MG63 (cell line): ENCODE results near the gene SLCO2A1. TPM values are rescaled to one million over a fixed set of nuclear protein-coding genes. Genes with fewer than 3 reads are reported as not detected.

Experiments used
- DNase-seq: peaks from one replicate; pipeline ENCODE4 v3.0.0-alpha.2; 2020
- H3K27me3 ChIP-seq: fragments of 250-450 bp; sonication (Bioruptor Pico); 2 replicates; pipeline ENCODE4 v1.5.1; 2020; ENCODE audit warnings: mild to moderate bottlenecking, moderate library complexity
- H3K36me3 ChIP-seq: fragments of 250-450 bp; sonication (Bioruptor Pico); 2 replicates; pipeline ENCODE4 v1.5.1; 2020; ENCODE audit warnings: mild to moderate bottlenecking, moderate library complexity
- H3K4me3 ChIP-seq: fragments of 250-450 bp; sonication (Bioruptor Pico); 2 replicates; pipeline ENCODE4 v1.5.1; 2020; ENCODE audit warnings: mild to moderate bottlenecking, moderate library complexity
- H3K9me3 ChIP-seq: fragments of 250-450 bp; sonication (Bioruptor Pico); 2 replicates; pipeline ENCODE4 v1.5.1; 2020; ENCODE audit warnings: mild to moderate bottlenecking, moderate library complexity
- total RNA-seq: library from RNA; depleted of rRNA; stranded (reverse); fragments of >200 nt; shearing (Covaris generic); gene quantifications from 2 replicates; pipeline ENCODE4 v1.2.3, GENCODE V29; 2014; ENCODE audit warnings: low replicate concordance

Gene SLCO2A1
- total RNA-seq, 1 experiment from 2014 or later = 0.72 TPM

GRCh38 chr3:134028486-134029255 is 1.1 kb downstream of the SLCO2A1 start:
- H3K27me3 ChIP-seq = peaks cover 4% of the 10 kb centered on the region; the same call in 1 of the 2 replicates
- no peak for DNase-seq
- H3K36me3 ChIP-seq = no peaks in the 10 kb centered on the region
- no peaks in the 10 kb centered on the region for H3K9me3 ChIP-seq
- no peak overlapping the region for H3K4me3 ChIP-seq

- no peak for DNase-seq
- Histone ChIP-seq H3K27me3 (peaks cover 4% of the 10 kb centered on the region; the same call in 1 of the 2 replicates), H3K9me3 (no peaks in the 10 kb centered on the region), H3K36me3 (no peaks in the 10 kb centered on the region), H3K4me3 (no peak overlapping the region)
These were observed 2.1 kb downstream of the SLCO2A1 start for GRCh38 chr3:134027631-134028030.

- Histone ChIP-seq H3K4me3 (no peak overlapping the region), H3K9me3 (no peaks in the 10 kb centered on the region), H3K27me3 (no peaks in the 10 kb centered on the region), H3K36me3 (no peaks in the 10 kb centered on the region)
- DNase-seq = no peak
These were observed 9.5 kb downstream of the SLCO2A1 start for GRCh38 chr3:134020135-134020680.

- no peaks in the 10 kb centered on the region for H3K36me3 ChIP-seq
- H3K27me3 ChIP-seq = no peaks in the 10 kb centered on the region
- no peaks in the 10 kb centered on the region for H3K9me3 ChIP-seq
- no peak overlapping the region for H3K4me3 ChIP-seq
- DNase-seq = no peak
These were observed 10.9 kb downstream of the SLCO2A1 start for GRCh38 chr3:134018850-134019249.

- H3K9me3 ChIP-seq = no peaks in the 10 kb centered on the region
- no peaks in the 10 kb centered on the region for H3K27me3 ChIP-seq
- no peaks in the 10 kb centered on the region for H3K36me3 ChIP-seq
- no peak overlapping the region for H3K4me3 ChIP-seq
- no peak for DNase-seq
These were observed 11.3 kb downstream of the SLCO2A1 start for GRCh38 chr3:134018406-134018805.

- Histone ChIP-seq H3K4me3 (no peak overlapping the region), H3K9me3 (no peaks in the 10 kb centered on the region), H3K36me3 (no peaks in the 10 kb centered on the region), H3K27me3 (no peaks in the 10 kb centered on the region)
- no peak for DNase-seq
These were observed 12.2 kb downstream of the SLCO2A1 start for GRCh38 chr3:134017490-134017889.

GRCh38 chr3:134014270-134014669 is 15.5 kb downstream of the SLCO2A1 start:
- Histone ChIP-seq H3K4me3 (no peak overlapping the region), H3K9me3 (no peaks in the 10 kb centered on the region), H3K36me3 (no peaks in the 10 kb centered on the region), H3K27me3 (no peaks in the 10 kb centered on the region)
- no peak for DNase-seq

GRCh38 chr3:134013280-134013679 is 16.4 kb downstream of the SLCO2A1 start:
- Histone ChIP-seq H3K9me3 (no peaks in the 10 kb centered on the region), H3K27me3 (no peaks in the 10 kb centered on the region), H3K36me3 (no peaks in the 10 kb centered on the region), H3K4me3 (no peak overlapping the region)
- DNase-seq = no peak

GRCh38 chr3:134009345-134010000 is 20.3 kb downstream of the SLCO2A1 start:
- H3K4me3 ChIP-seq = no peak overlapping the region
- peaks cover 7% of the 10 kb centered on the region; the same call in 1 of the 2 replicates for H3K9me3 ChIP-seq
- H3K27me3 ChIP-seq = no peaks in the 10 kb centered on the region
- H3K36me3 ChIP-seq = no peaks in the 10 kb centered on the region
- no peak for DNase-seq

- Histone ChIP-seq H3K4me3 (no peak overlapping the region), H3K9me3 (peaks cover 7% of the 10 kb centered on the region; the same call in 1 of the 2 replicates), H3K36me3 (no peaks in the 10 kb centered on the region), H3K27me3 (no peaks in the 10 kb centered on the region)
- peak; percentile 92 for DNase-seq
These were observed 21.0 kb downstream of the SLCO2A1 start for GRCh38 chr3:134008630-134009156.

- Histone ChIP-seq H3K4me3 (no peak overlapping the region), H3K27me3 (no peaks in the 10 kb centered on the region), H3K36me3 (no peaks in the 10 kb centered on the region), H3K9me3 (peaks cover 7% of the 10 kb centered on the region; the same call in 1 of the 2 replicates)
- no peak for DNase-seq
These were observed 21.9 kb downstream of the SLCO2A1 start for GRCh38 chr3:134007819-134008218.

GRCh38 chr3:134004841-134005240 is 24.9 kb downstream of the SLCO2A1 start:
- no peak overlapping the region for H3K4me3 ChIP-seq
- H3K36me3 ChIP-seq = no peaks in the 10 kb centered on the region
- DNase-seq = peak; percentile 21
- H3K9me3 ChIP-seq = peaks cover 7% of the 10 kb centered on the region; the same call in 1 of the 2 replicates
- no peaks in the 10 kb centered on the region for H3K27me3 ChIP-seq

- H3K4me3 ChIP-seq = no peak overlapping the region
- H3K27me3 ChIP-seq = no peaks in the 10 kb centered on the region
- DNase-seq = no peak
- no peaks in the 10 kb centered on the region for H3K36me3 ChIP-seq
- peaks cover 7% of the 10 kb centered on the region; the same call in 1 of the 2 replicates for H3K9me3 ChIP-seq
These were observed 26.7 kb downstream of the SLCO2A1 start for GRCh38 chr3:134003066-134003465.

GRCh38 chr3:134002306-134002705 is 27.4 kb downstream of the SLCO2A1 start:
- no peaks in the 10 kb centered on the region for H3K36me3 ChIP-seq
- DNase-seq = peak; percentile 56
- no peaks in the 10 kb centered on the region for H3K27me3 ChIP-seq
- H3K9me3 ChIP-seq = peaks cover 7% of the 10 kb centered on the region; the same call in 1 of the 2 replicates
- no peak overlapping the region for H3K4me3 ChIP-seq

- Histone ChIP-seq H3K4me3 (no peak overlapping the region), H3K9me3 (peaks cover 7% of the 10 kb centered on the region; the same call in 1 of the 2 replicates), H3K36me3 (no peaks in the 10 kb centered on the region), H3K27me3 (no peaks in the 10 kb centered on the region)
- no peak for DNase-seq
These were observed 28.5 kb downstream of the SLCO2A1 start for GRCh38 chr3:134001251-134001650.

GRCh38 chr3:133999891-134000685 is 29.6 kb downstream of the SLCO2A1 start:
- Histone ChIP-seq H3K36me3 (no peaks in the 10 kb centered on the region), H3K27me3 (no peaks in the 10 kb centered on the region), H3K4me3 (no peak overlapping the region), H3K9me3 (peaks cover 7% of the 10 kb centered on the region; the same call in 1 of the 2 replicates)
- DNase-seq = no peak
